HFFc6 (cell line): ENCODE data around the gene GPR34. TPM values are rescaled to one million over a fixed set of nuclear protein-coding genes. Genes with fewer than 3 reads are reported as not detected.

ENCODE experiments used
- DNase-seq: peaks from one replicate; pipeline ENCODE4 v3.0.0-alpha.2; 2018
- H3K27ac Mint-ChIP-seq: 2 replicates; pipeline ENCODE4 v1.8.0; 2020; ENCODE audit warnings: mild to moderate bottlenecking, mixed read lengths
- H3K27me3 Mint-ChIP-seq: 2 replicates; pipeline ENCODE4 v1.8.0; 2021; ENCODE audit warnings: mild to moderate bottlenecking, moderate library complexity, mixed read lengths; ENCODE audit not compliant: insufficient read depth
- H3K36me3 Mint-ChIP-seq: 2 replicates; pipeline ENCODE4 v1.8.0; 2021; ENCODE audit warnings: low read depth, mixed read lengths
- H3K4me1 Mint-ChIP-seq: 2 replicates; pipeline ENCODE4 v1.8.0; 2020; ENCODE audit warnings: low read depth, mixed read lengths
- H3K4me3 Mint-ChIP-seq: 2 replicates; pipeline ENCODE4 v1.8.0; 2020; ENCODE audit warnings: mild to moderate bottlenecking, moderate library complexity, mixed read lengths
- H3K9me3 Mint-ChIP-seq: 2 replicates; pipeline ENCODE4 v1.8.0; 2020; ENCODE audit warnings: mild to moderate bottlenecking, mixed read lengths
- total RNA-seq, 6 experiments: library from RNA; stranded (reverse); fragmentation: NEBNext Ultra II Directional; extraction: Animal tissue kit (Norgen Biotek cat#: 25700); gene quantifications; 2 replicates in 1 of 6; 3 replicates in 5 of 6; pipeline ENCODE4 v1.2.3, GENCODE V29; 2021
- TF ChIP-seq, protein P1 (sequence below): fragments of 200-600 bp; sonication (generic); IDR thresholded peaks from 2 replicates; pipeline ENCODE4 v1.5.0; 2021; ENCODE audit warnings: antibody characterized with exemption, mild to moderate bottlenecking

Gene GPR34
- total RNA-seq, 6 experiments from 2014 or later, result not detected

DNA sequence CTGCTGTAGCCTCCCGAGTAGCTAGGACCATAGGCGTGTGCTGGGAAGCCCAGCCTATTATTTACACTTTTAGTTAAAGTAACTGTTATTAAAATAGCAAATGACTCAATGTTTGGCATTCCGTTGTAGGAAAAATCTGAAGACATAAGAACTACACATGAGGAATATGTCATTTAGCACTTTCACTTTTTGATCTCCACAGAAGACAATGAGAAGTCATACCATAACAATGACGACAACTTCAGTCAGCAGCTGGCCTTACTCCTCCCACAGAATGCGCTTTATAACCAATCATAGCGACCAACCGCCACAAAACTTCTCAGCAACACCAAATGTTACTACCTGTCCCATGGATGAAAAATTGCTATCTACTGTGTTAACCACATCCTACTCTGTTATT lies 6.7 kb downstream of the GPR34 start:
- Mint-ChIP-seq H3K9me3 (no peaks in the 10 kb centered on the region), H3K4me1 (peaks cover 5% of the 10 kb centered on the region; the same call in 1 of the 2 replicates), H3K27me3 (no peaks in the 10 kb centered on the region), H3K36me3 (no peaks in the 10 kb centered on the region), H3K4me3 (no peak overlapping the region), H3K27ac (no peak overlapping the region)
- no peak for DNase-seq
- TF ChIP-seq, protein P1, sequence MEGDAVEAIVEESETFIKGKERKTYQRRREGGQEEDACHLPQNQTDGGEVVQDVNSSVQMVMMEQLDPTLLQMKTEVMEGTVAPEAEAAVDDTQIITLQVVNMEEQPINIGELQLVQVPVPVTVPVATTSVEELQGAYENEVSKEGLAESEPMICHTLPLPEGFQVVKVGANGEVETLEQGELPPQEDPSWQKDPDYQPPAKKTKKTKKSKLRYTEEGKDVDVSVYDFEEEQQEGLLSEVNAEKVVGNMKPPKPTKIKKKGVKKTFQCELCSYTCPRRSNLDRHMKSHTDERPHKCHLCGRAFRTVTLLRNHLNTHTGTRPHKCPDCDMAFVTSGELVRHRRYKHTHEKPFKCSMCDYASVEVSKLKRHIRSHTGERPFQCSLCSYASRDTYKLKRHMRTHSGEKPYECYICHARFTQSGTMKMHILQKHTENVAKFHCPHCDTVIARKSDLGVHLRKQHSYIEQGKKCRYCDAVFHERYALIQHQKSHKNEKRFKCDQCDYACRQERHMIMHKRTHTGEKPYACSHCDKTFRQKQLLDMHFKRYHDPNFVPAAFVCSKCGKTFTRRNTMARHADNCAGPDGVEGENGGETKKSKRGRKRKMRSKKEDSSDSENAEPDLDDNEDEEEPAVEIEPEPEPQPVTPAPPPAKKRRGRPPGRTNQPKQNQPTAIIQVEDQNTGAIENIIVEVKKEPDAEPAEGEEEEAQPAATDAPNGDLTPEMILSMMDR, result no peak

DNA sequence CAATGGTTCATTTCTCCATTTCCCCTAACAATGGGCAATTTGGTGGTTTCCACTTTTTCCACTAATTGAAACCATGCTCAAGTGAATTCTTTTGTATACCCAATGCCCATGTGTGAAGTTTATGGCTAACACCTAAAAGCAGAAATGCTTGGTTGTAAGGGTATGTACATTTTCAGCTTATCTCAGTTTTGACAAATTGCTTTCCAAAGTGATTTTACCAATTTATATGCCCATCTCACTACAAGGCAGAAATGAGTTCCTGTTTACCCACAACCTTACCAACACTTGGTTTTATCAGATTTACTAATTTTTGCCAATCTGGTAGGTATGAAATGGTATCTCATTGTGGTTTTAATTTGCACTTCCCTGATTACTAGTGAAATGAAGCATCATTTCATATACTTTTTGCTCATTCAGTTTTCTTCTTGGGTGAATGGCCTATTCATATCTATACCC lies 14.8 kb downstream of the GPR34 start:
- Mint-ChIP-seq H3K36me3 (no peaks in the 10 kb centered on the region), H3K4me3 (no peak overlapping the region)

DNA sequence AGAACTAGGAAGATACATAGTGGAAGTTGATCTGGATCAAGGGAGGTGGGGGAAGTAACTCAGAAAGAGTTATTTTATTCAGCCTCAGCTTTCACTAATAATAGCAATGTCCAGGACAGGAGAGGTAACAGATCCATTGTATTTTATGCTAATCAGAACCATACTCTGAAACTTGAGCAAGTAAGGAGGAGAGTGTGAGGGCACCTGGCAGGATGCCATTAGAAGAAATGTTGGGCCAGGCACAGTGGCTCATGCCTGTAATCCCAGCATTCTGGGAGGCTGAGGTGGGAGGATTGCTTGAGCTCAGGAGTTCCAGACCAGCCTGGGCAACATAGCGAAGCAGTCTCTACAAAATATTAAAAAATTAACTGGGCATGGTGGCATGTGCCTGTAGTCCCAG lies 16.3 kb downstream of the GPR34 start:
- DNase-seq, result no peak
- H3K4me3 Mint-ChIP-seq, result no peak overlapping the region
- H3K27me3 Mint-ChIP-seq, result no peaks in the 10 kb centered on the region
- H3K9me3 Mint-ChIP-seq, result no peaks in the 10 kb centered on the region
- H3K36me3 Mint-ChIP-seq, result no peaks in the 10 kb centered on the region
- no peaks in the 10 kb centered on the region for H3K4me1 Mint-ChIP-seq
- TF ChIP-seq, protein P1, result no peak
- no peak overlapping the region for H3K27ac Mint-ChIP-seq

More for the DNA sequence above, 14.8 kb downstream of the GPR34 start:
- H3K27me3 Mint-ChIP-seq, result no peaks in the 10 kb centered on the region
- no peak for DNase-seq
- no peak overlapping the region for H3K27ac Mint-ChIP-seq
- no peaks in the 10 kb centered on the region for H3K4me1 Mint-ChIP-seq
- TF ChIP-seq, protein P1, result no peak
- no peaks in the 10 kb centered on the region for H3K9me3 Mint-ChIP-seq

DNA sequence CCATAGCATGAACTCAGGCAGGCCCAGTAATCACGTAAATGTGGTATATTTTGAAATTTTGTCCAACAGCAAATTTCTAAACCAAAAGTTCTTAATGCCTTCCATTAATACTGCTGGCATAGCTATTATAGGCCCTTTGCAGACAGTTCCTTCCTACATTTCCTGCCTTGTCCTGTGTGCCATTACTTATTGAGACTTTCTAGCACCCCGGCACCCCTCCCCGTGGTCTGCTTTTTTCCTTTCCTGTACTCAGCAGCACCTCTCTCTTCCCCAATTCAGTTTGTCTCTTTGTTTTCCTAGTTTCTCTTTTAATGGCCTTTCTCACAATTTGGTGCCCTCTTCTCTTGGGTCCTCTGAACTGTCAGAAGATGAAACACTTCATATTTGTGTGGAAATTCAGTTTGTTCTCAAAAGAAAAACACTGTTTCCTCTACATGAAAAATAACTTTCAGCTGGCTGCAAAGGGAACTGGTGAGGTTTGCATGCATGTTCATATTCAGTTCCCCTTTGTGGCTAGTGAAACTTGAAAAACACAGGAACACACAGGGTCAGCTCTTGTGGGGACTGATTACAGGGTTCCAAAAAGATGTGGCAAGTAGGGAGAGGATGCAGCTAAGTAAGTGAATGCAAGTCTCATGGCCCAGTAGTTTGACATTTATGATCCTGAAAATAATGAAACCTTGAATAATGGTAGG lies 17.1 kb downstream of the GPR34 start:
- Mint-ChIP-seq H3K4me1 (no peaks in the 10 kb centered on the region), H3K36me3 (no peaks in the 10 kb centered on the region), H3K9me3 (no peaks in the 10 kb centered on the region), H3K27me3 (no peaks in the 10 kb centered on the region), H3K27ac (no peak overlapping the region), H3K4me3 (no peak overlapping the region)
- TF ChIP-seq, protein P1, result no peak
- no peak for DNase-seq

DNA sequence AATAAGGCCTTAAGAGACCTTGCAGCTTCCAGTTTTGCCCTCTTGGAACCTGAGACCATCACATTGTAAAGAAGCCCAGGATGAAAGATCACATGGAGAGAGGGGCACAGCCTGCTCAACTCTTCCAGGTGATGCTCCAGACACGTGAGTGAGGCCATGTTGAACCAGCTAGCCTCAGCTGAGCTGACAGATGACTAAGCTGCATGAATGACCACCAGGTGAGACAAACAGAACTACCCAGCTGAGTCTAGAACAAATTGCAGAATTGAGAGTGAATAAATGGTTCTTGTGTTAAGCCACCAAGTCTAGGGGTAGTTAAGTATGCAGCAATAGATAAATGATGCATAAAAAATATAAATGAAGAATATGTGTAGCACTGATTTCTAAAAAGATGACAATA lies 18.4 kb downstream of the GPR34 start:
- TF ChIP-seq, protein P1, result no peak
- Mint-ChIP-seq H3K36me3 (no peaks in the 10 kb centered on the region), H3K4me3 (no peak overlapping the region), H3K27me3 (no peaks in the 10 kb centered on the region), H3K4me1 (no peaks in the 10 kb centered on the region), H3K9me3 (no peaks in the 10 kb centered on the region), H3K27ac (no peak overlapping the region)
- DNase-seq, result no peak
